Activated naive CD4-positive, alpha-beta T cell treated with anti-CD3 and anti-CD28 coated beads, Interleukin-2, amount 10 ng/mL, durations not matched to agents 7 days and 5 days (primary cell): ENCODE data around the gene YBX2.

Experiments
- CTCF ChIA-PET: fragments of 350-600 bp; sonication (Branson Sonifier 250); formaldehyde crosslinking; loops from one replicate; lab custom pipeline; 2021; ENCODE audit warnings: antibody characterized with exemption; lab: Charles Lee
- DNase-seq: peaks from one replicate; pipeline ENCODE4 v3.0.0-alpha.2; 2020
- H3K27ac Mint-ChIP-seq: one replicate; pipeline ENCODE4 v1.8.0; 2021; ENCODE audit warnings: mild to moderate bottlenecking, moderate library complexity, mixed read lengths
- H3K27me3 Mint-ChIP-seq: one replicate; pipeline ENCODE4 v1.8.0; 2021; ENCODE audit warnings: mild to moderate bottlenecking, mixed read lengths
- H3K36me3 Mint-ChIP-seq: one replicate; pipeline ENCODE4 v1.8.0; 2021; ENCODE audit warnings: mixed read lengths
- H3K4me1 Mint-ChIP-seq: one replicate; pipeline ENCODE4 v1.8.0; 2021; ENCODE audit warnings: mixed read lengths
- H3K4me3 Mint-ChIP-seq: one replicate; pipeline ENCODE4 v1.8.0; 2021; ENCODE audit warnings: mild to moderate bottlenecking, moderate library complexity, mixed read lengths
- H3K9me3 Mint-ChIP-seq: one replicate; pipeline ENCODE4 v1.8.0; 2021; ENCODE audit warnings: mixed read lengths

Gene YBX2

GRCh38 chr17:7329374-7329996, 35.0 kb upstream of the YBX2 start:
- peak overlapping the region; percentile 96 for H3K27ac Mint-ChIP-seq
- DNase-seq: peak; percentile 98
- H3K27me3 Mint-ChIP-seq: no peaks in the 10 kb centered on the region
- peak overlapping the region; percentile 94 for H3K4me3 Mint-ChIP-seq
- H3K36me3 Mint-ChIP-seq: no peaks in the 10 kb centered on the region
- H3K9me3 Mint-ChIP-seq: no peaks in the 10 kb centered on the region
- CTCF ChIA-PET: interaction anchor here (0.9 to 2.0 kb wide), 11 partner anchors 9 to 358 kb away, joined by 3 to 7 read pairs (median 4); partner anchors contain the start of genes TMEM95 and TP53
- peaks cover 63% of the 10 kb centered on the region for H3K4me1 Mint-ChIP-seq

GRCh38 chr17:7328840-7329373, 34.5 kb upstream of the YBX2 start, which contains the start of gene NEURL4:
NEURL4 (minus strand) TSS chr17:7329335; CDS start chr17:7329312, 23 bp downstream.
- H3K27me3 Mint-ChIP-seq: no peaks in the 10 kb centered on the region
- peaks cover 63% of the 10 kb centered on the region for H3K4me1 Mint-ChIP-seq
- H3K4me3 Mint-ChIP-seq: peak within 1 kb of the TSS; percentile 94
- CTCF ChIA-PET: interaction anchor here (1.0 to 2.0 kb wide), 5 partner anchors 8 to 33 kb away, joined by 3 to 6 read pairs (median 4); no protein-coding TSS in a partner anchor
- H3K27ac Mint-ChIP-seq: peak within 1 kb of the TSS; percentile 96
- DNase-seq: no peak
- H3K9me3 Mint-ChIP-seq: no peaks in the 10 kb centered on the region
- peaks cover 5% of the 10 kb centered on the region for H3K36me3 Mint-ChIP-seq

- Mint-ChIP-seq H3K36me3 (peaks cover 13% of the 10 kb centered on the region), H3K4me1 (peaks cover 55% of the 10 kb centered on the region), H3K27me3 (no peaks in the 10 kb centered on the region), H3K27ac (peak overlapping the region; percentile 25), H3K9me3 (no peaks in the 10 kb centered on the region), H3K4me3 (peak overlapping the region; percentile 94)
- CTCF ChIA-PET: interaction anchor here (1.7 to 2.0 kb wide), 2 partner anchors 8 to 32 kb away, joined by 4 to 6 read pairs; no protein-coding TSS in a partner anchor
- no peak for DNase-seq
Measured at GRCh38 chr17:7328009-7328408, 33.6 kb upstream of the YBX2 start.

- H3K4me3 Mint-ChIP-seq: peak overlapping the region; percentile 43
- no peak for DNase-seq
- H3K36me3 Mint-ChIP-seq: peaks cover 16% of the 10 kb centered on the region
- H3K27me3 Mint-ChIP-seq: no peaks in the 10 kb centered on the region
- no peak overlapping the region for H3K27ac Mint-ChIP-seq
- CTCF ChIA-PET: interaction anchor here (4.3 to 4.8 kb wide), 2 partner anchors 10 to 18 kb away, joined by 29 to 54 read pairs; partner anchors contain the start of gene ACAP1
- H3K9me3 Mint-ChIP-seq: no peaks in the 10 kb centered on the region
- H3K4me1 Mint-ChIP-seq: peaks cover 50% of the 10 kb centered on the region
Measured at GRCh38 chr17:7327501-7327900, 33.1 kb upstream of the YBX2 start.

- Mint-ChIP-seq H3K4me3 (no peak overlapping the region), H3K27ac (no peak overlapping the region), H3K36me3 (peaks cover 21% of the 10 kb centered on the region), H3K4me1 (peaks cover 46% of the 10 kb centered on the region), H3K27me3 (no peaks in the 10 kb centered on the region), H3K9me3 (no peaks in the 10 kb centered on the region)
- DNase-seq: no peak
- CTCF ChIA-PET: interaction anchor here (0.9 to 4.8 kb wide), 3 partner anchors 10 to 18 kb away, joined by 3 to 54 read pairs (median 29); partner anchors contain the start of gene ACAP1
Measured at GRCh38 chr17:7327056-7327455, 32.6 kb upstream of the YBX2 start.

GRCh38 chr17:7326186-7326585, 31.7 kb upstream of the YBX2 start:
- H3K9me3 Mint-ChIP-seq: no peaks in the 10 kb centered on the region
- no peak overlapping the region for H3K4me3 Mint-ChIP-seq
- peaks cover 25% of the 10 kb centered on the region for H3K36me3 Mint-ChIP-seq
- no peaks in the 10 kb centered on the region for H3K27me3 Mint-ChIP-seq
- CTCF ChIA-PET: interaction anchor here (0.5 to 4.8 kb wide), 4 partner anchors 11 to 39 kb away, joined by 3 to 54 read pairs (median 17); partner anchors contain the start of gene ACAP1
- DNase-seq: no peak
- no peak overlapping the region for H3K27ac Mint-ChIP-seq
- peaks cover 40% of the 10 kb centered on the region for H3K4me1 Mint-ChIP-seq

- H3K4me1 Mint-ChIP-seq: peaks cover 31% of the 10 kb centered on the region
- H3K9me3 Mint-ChIP-seq: no peaks in the 10 kb centered on the region
- H3K36me3 Mint-ChIP-seq: peaks cover 25% of the 10 kb centered on the region
- DNase-seq: no peak
- H3K4me3 Mint-ChIP-seq: no peak overlapping the region
- CTCF ChIA-PET: interaction anchor here (0.8 to 4.8 kb wide), 8 partner anchors 11 to 26 kb away, joined by 3 to 54 read pairs (median 6); partner anchors contain the start of genes ACAP1 and GPS2
- no peaks in the 10 kb centered on the region for H3K27me3 Mint-ChIP-seq
- H3K27ac Mint-ChIP-seq: no peak overlapping the region
Measured at GRCh38 chr17:7325031-7325528, 30.6 kb upstream of the YBX2 start.

GRCh38 chr17:7324438-7324779, 30.0 kb upstream of the YBX2 start:
- no peak overlapping the region for H3K4me3 Mint-ChIP-seq
- CTCF ChIA-PET: interaction anchor here (0.8 to 4.8 kb wide), 8 partner anchors 10 to 27 kb away, joined by 3 to 54 read pairs (median 6); partner anchors contain the start of genes ACAP1 and GPS2
- DNase-seq: no peak
- no peak overlapping the region for H3K27ac Mint-ChIP-seq
- H3K4me1 Mint-ChIP-seq: peaks cover 25% of the 10 kb centered on the region
- H3K9me3 Mint-ChIP-seq: no peaks in the 10 kb centered on the region
- peaks cover 25% of the 10 kb centered on the region for H3K36me3 Mint-ChIP-seq
- H3K27me3 Mint-ChIP-seq: no peaks in the 10 kb centered on the region

GRCh38 chr17:7323731-7324437, 29.4 kb upstream of the YBX2 start:
- Mint-ChIP-seq H3K36me3 (peaks cover 26% of the 10 kb centered on the region), H3K27me3 (no peaks in the 10 kb centered on the region), H3K4me1 (peaks cover 24% of the 10 kb centered on the region), H3K9me3 (no peaks in the 10 kb centered on the region), H3K27ac (no peak overlapping the region), H3K4me3 (no peak overlapping the region)
- DNase-seq: peak; percentile 76
- CTCF ChIA-PET: interaction anchor here (0.7 to 4.8 kb wide), 7 partner anchors 10 to 27 kb away, joined by 3 to 54 read pairs (median 6); partner anchors contain the start of genes ACAP1 and GPS2

GRCh38 chr17:7322520-7323194, 28.2 kb upstream of the YBX2 start:
- CTCF ChIA-PET: interaction anchor here (1.0 to 4.8 kb wide), 5 partner anchors 13 to 27 kb away, joined by 3 to 29 read pairs (median 4); partner anchors contain the start of gene ACAP1
- peaks cover 32% of the 10 kb centered on the region for H3K36me3 Mint-ChIP-seq
- peaks cover 13% of the 10 kb centered on the region for H3K4me1 Mint-ChIP-seq
- H3K27ac Mint-ChIP-seq: no peak overlapping the region
- no peaks in the 10 kb centered on the region for H3K27me3 Mint-ChIP-seq
- no peak overlapping the region for H3K4me3 Mint-ChIP-seq
- H3K9me3 Mint-ChIP-seq: no peaks in the 10 kb centered on the region
- DNase-seq: no peak

- CTCF ChIA-PET: interaction anchor here (1.0 to 1.4 kb wide), 2 partner anchors 24 to 28 kb away, joined by 3 to 4 read pairs; no protein-coding TSS in a partner anchor
- Mint-ChIP-seq H3K4me3 (no peak overlapping the region), H3K4me1 (peaks cover 8% of the 10 kb centered on the region), H3K9me3 (no peaks in the 10 kb centered on the region), H3K36me3 (peaks cover 35% of the 10 kb centered on the region), H3K27me3 (no peaks in the 10 kb centered on the region), H3K27ac (no peak overlapping the region)
- DNase-seq: no peak
Measured at GRCh38 chr17:7321466-7321865, 27.0 kb upstream of the YBX2 start.

GRCh38 chr17:7318121-7318860, 23.9 kb upstream of the YBX2 start:
- peaks cover 39% of the 10 kb centered on the region for H3K36me3 Mint-ChIP-seq
- CTCF ChIA-PET: no interaction called here
- DNase-seq: no peak
- H3K27ac Mint-ChIP-seq: peak overlapping the region; percentile 76
- H3K27me3 Mint-ChIP-seq: no peaks in the 10 kb centered on the region
- H3K4me3 Mint-ChIP-seq: no peak overlapping the region
- peaks cover 24% of the 10 kb centered on the region for H3K4me1 Mint-ChIP-seq
- H3K9me3 Mint-ChIP-seq: no peaks in the 10 kb centered on the region
